Neuronal stem cell (in vitro differentiated cells): ENCODE data around the gene MYO5C.

Experiments used
- DNase-seq: peaks from one replicate; pipeline ENCODE4 v3.0.0-alpha.2; 2013; ENCODE audit warnings: low spot score
- H2AFZ ChIP-seq: one replicate; pipeline ENCODE4 v1.6.1; 2013; ENCODE audit warnings: mild to moderate bottlenecking, low read length, inconsistent platforms
- H2AK5ac ChIP-seq: 2 replicates; pipeline ENCODE4 v1.6.1; 2013; ENCODE audit warnings: low read depth, mild to moderate bottlenecking, inconsistent platforms, low read length, moderate library complexity, mixed read lengths
- H2BK120ac ChIP-seq: 2 replicates; pipeline ENCODE4 v1.6.1; 2013; ENCODE audit warnings: low read depth, mild to moderate bottlenecking, inconsistent platforms, low read length, moderate library complexity, mixed read lengths
- H2BK12ac ChIP-seq: one replicate; pipeline ENCODE4 v1.6.1; 2013; ENCODE audit warnings: low read length, inconsistent platforms
- H2BK15ac ChIP-seq: 2 replicates; pipeline ENCODE4 v1.6.1; 2013; ENCODE audit warnings: mild to moderate bottlenecking, low read length, inconsistent platforms, mixed read lengths
- H2BK5ac ChIP-seq: one replicate; pipeline ENCODE4 v1.6.1; 2013; ENCODE audit warnings: inconsistent platforms, mild to moderate bottlenecking, low read length, moderate library complexity
- H3K14ac ChIP-seq: one replicate; pipeline ENCODE4 v1.6.1; 2013; ENCODE audit warnings: low read length, inconsistent platforms
- H3K18ac ChIP-seq: 2 replicates; pipeline ENCODE4 v1.6.1; 2013; ENCODE audit warnings: low read length, inconsistent platforms
- H3K23ac ChIP-seq: 2 replicates; pipeline ENCODE4 v1.6.1; 2013; ENCODE audit warnings: low read depth, mild to moderate bottlenecking, mixed read lengths, low read length, inconsistent platforms; ENCODE audit not compliant: poor library complexity
- H3K27ac ChIP-seq: replicated peaks from 3 replicates; pipeline ENCODE4 v1.5.1; 2013; ENCODE audit warnings: low read length, inconsistent platforms
- H3K27me3 ChIP-seq, 3 experiments: 2 replicates each; pipeline ENCODE4 v1.6.1; 2013; ENCODE audit warnings: low read length in 3 of 3, mild to moderate bottlenecking in 2 of 3, inconsistent platforms in 1 of 3, low read depth in 1 of 3, mixed read lengths in 1 of 3, moderate library complexity in 1 of 3; ENCODE audit not compliant: control insufficient read depth in 3 of 3, insufficient read depth in 3 of 3
- H3K36me3 ChIP-seq, 2 donors: replicated peaks in 1 of 2; 2 replicates each; pipeline ENCODE4 v1.6.1; 2013; ENCODE audit warnings: low read length in 2 of 2; ENCODE audit not compliant: control insufficient read depth in 2 of 2, insufficient read depth in 2 of 2
- H3K4ac ChIP-seq: 2 replicates; pipeline ENCODE4 v1.6.1; 2013; ENCODE audit warnings: inconsistent platforms, mild to moderate bottlenecking, low read length, moderate library complexity
- H3K4me1 ChIP-seq, 2 donors: 1 replicate in 1 of 2; 2 replicates in 1 of 2; pipeline ENCODE4 v1.6.1; 2013; ENCODE audit warnings: low read length in 2 of 2, low read depth in 1 of 2; ENCODE audit not compliant: control insufficient read depth in 2 of 2, insufficient read depth in 1 of 2
- H3K4me2 ChIP-seq: one replicate; pipeline ENCODE4 v1.6.1; 2013; ENCODE audit warnings: mild to moderate bottlenecking, low read length, inconsistent platforms; ENCODE audit not compliant: insufficient read depth, poor library complexity, severe bottlenecking
- H3K4me3 ChIP-seq, 2 donors: 2 replicates each; pipeline ENCODE4 v1.5.1; 2013; ENCODE audit warnings: low read length in 2 of 2, mild to moderate bottlenecking in 2 of 2, inconsistent platforms in 1 of 2, moderate library complexity in 1 of 2
- H3K79me1 ChIP-seq: one replicate; pipeline ENCODE4 v1.6.1; 2013; ENCODE audit warnings: low read depth, mild to moderate bottlenecking, inconsistent platforms, low read length, moderate library complexity
- H3K9ac ChIP-seq: one replicate; pipeline ENCODE4 v1.6.1; 2013; ENCODE audit warnings: mild to moderate bottlenecking, low read depth, low read length, inconsistent platforms; ENCODE audit not compliant: poor library complexity
- H3K9me3 ChIP-seq, 2 donors: replicated peaks in 1 of 2; 2 replicates each; pipeline versions ENCODE3 to v1.6.1; 2013; ENCODE audit warnings: low read length in 2 of 2, mild to moderate bottlenecking in 2 of 2, inconsistent platforms in 1 of 2, low read depth in 1 of 2, mixed read lengths in 1 of 2, moderate library complexity in 1 of 2; ENCODE audit not compliant: control insufficient read depth in 2 of 2, insufficient read depth in 1 of 2
- H4K8ac ChIP-seq: one replicate; pipeline ENCODE4 v1.6.1; 2013; ENCODE audit warnings: low read depth, mild to moderate bottlenecking, inconsistent platforms, low read length, moderate library complexity
- H4K91ac ChIP-seq: one replicate; pipeline ENCODE4 v1.6.1; 2013; ENCODE audit warnings: low read length, low read depth, mild to moderate bottlenecking, inconsistent platforms; ENCODE audit not compliant: poor library complexity
- WGBS, 2 donors: extraction: QIAGEN DNeasy Blood & Tissue Kit; methylation state at CpG; one replicate each; pipeline ENCODE4 v1.1.7; 2013; ENCODE audit warnings: missing lambda C conversion rate in 2 of 2, mixed read lengths in 1 of 2; ENCODE audit not compliant: insufficient read length in 2 of 2, insufficient replicate concordance in 1 of 2; ENCODE audit errors: extremely low coverage in 2 of 2; 5-methylcytosine and 5-hydroxymethylcytosine counted together

MYO5C gene

DNA sequence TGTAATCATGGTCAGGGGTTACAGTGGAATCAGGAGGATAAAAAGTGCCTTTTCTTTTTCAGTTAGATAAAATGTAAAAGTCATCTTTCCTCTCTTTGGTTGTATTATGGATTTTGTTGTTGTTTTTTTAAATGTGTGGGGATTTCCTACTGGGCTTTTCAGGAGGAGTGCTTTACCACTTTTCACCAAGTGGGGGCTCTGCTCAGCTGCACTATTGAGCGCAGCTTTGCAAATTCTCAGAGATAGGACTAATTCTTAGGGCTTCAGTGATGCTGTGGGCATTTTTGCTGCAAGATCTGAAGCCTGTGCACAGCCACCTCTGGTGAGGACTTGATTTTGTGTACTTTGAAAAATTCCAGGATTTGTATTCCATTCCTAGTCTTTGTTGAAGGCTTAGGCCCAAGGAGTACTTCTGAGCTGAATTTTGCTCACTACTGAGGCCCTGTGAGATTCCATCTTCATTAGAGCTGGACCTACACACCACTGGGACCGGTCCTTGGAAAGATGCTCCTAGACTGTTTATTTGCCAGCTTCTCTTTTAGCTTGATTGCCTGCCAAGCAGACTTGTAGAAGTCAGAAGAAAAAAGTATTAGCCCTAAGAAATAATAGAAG lies 111.9 kb downstream of the MYO5C start:
- no peak overlapping the region for H3K18ac ChIP-seq
- H4K8ac ChIP-seq: no peak overlapping the region
- no peak overlapping the region for H2BK12ac ChIP-seq
- H3K9me3 ChIP-seq: no peaks in the 10 kb centered on the region
- no peaks in the 10 kb centered on the region for H3K79me1 ChIP-seq
- peaks cover 2 to 12% of the 10 kb centered on the region in 2 donors for H3K4me1 ChIP-seq
- no peak overlapping the region for H2AK5ac ChIP-seq
- no peak overlapping the region for H3K9ac ChIP-seq
- H3K36me3 ChIP-seq: no peaks in the 10 kb centered on the region
- H3K27ac ChIP-seq: no peak overlapping the region
- no CpG with 5 or more reads among the region's 2 CpGs for WGBS, 2 donors
- peak; percentile 35 for DNase-seq
- no peak overlapping the region for H3K14ac ChIP-seq
- peaks cover 0 to 21% (median 14%) of the 10 kb centered on the region in 3 experiments for H3K27me3 ChIP-seq
- H4K91ac ChIP-seq: no peak overlapping the region
- no peak overlapping the region for H2BK5ac ChIP-seq
- H2AFZ ChIP-seq: no peak overlapping the region
- H3K4me2 ChIP-seq: no peak overlapping the region
- H2BK120ac ChIP-seq: no peak overlapping the region
- no peak overlapping the region for H3K23ac ChIP-seq
- H2BK15ac ChIP-seq: no peak overlapping the region
- no peak overlapping the region for H3K4ac ChIP-seq
- no peak overlapping the region for H3K4me3 ChIP-seq

DNA sequence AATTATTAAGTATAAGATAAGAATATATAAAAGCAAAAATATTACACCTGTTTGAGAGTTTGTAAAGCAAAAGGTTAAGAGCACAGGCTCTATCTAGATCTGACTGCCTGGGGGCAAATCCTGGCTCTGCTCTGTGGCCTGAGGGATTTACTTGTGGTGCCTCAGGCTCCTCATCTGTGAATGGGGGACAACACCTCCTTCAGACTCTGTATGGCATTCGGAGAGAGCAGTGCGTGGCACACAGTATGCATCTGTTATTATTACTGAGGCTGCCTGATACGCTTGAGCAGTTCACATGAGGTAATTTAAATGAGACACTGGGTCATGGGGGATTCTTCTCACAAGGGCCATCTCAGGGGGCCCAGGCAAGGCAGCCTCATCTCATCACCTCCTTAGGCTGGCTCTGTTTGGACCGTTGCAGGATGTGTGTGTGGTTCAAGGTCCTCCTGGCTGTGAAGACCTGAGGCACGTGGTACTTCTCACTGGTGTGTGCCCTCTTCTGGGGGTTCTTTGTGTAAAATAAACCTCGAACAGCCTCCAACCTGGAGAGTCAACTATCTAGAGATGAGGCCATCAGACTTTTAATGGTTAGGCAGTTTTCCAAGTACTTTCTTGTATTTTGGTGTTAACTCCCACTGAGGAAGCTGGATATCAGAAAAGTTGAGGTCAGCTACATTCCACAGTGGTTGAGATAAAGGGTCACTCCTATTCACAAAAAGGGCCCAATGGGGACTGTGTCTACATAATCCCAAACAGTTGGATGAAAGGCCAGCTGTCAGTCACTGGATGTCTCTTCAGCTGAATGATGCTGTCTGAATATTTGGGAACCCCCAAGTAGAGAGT lies 113.4 kb downstream of the MYO5C start:
- Histone ChIP-seq H3K23ac (no peak overlapping the region), H4K91ac (no peak overlapping the region), H2BK120ac (no peak overlapping the region), H3K27me3 (peaks cover 0 to 21% (median 14%) of the 10 kb centered on the region in 3 experiments), H3K36me3 (no peaks in the 10 kb centered on the region), H3K4me3 (no peak overlapping the region), H2AK5ac (no peak overlapping the region), H3K79me1 (no peaks in the 10 kb centered on the region), H3K27ac (no peak overlapping the region), H2BK5ac (no peak overlapping the region), H3K4me2 (no peak overlapping the region), H3K4ac (no peak overlapping the region), H3K14ac (no peak overlapping the region), H2AFZ (no peak overlapping the region), H2BK15ac (no peak overlapping the region), H3K9ac (no peak overlapping the region), H3K18ac (no peak overlapping the region), H4K8ac (no peak overlapping the region), H2BK12ac (no peak overlapping the region), H3K4me1 (peaks cover 4 to 13% of the 10 kb centered on the region in 2 donors), H3K9me3 (no peaks in the 10 kb centered on the region)
- DNase-seq: no peak
- no CpG with 5 or more reads among the region's 6 CpGs for WGBS, 2 donors

DNA sequence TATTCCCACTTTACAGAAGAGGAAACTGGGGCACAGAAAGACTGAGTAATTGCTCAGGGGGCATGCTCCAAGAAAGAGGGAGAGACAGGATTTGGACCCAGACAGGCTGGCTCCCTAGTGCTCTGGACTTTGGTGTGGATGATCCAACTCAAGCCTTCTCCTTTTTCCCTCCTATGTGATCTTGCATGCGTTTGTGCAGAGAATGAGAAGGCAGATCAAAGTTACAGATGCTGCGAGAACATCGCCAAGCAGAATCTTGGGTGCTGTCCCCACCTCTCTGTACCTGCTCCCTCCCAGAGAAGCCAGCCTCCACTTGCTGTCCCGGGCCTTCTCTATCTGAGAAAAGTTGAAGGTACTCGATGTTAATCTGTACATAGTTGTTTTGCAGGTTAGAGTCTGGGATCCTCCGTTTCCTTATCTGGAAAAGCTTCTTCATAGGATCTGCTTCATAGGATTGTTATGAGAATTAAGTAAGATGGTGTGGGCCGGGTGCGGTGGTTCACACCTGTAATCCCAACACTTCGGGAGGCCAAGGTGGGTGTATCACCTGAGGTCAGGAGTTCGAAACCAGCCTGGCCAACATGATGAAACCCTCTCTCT lies 114.7 kb downstream of the MYO5C start:
- Histone ChIP-seq H3K79me1 (no peaks in the 10 kb centered on the region), H3K4me3 (peak overlapping the region in 1 of 2 donors; percentile 93), H3K18ac (no peak overlapping the region), H3K4ac (no peak overlapping the region), H2BK120ac (no peak overlapping the region), H2AK5ac (no peak overlapping the region), H2BK5ac (no peak overlapping the region), H2AFZ (peak overlapping the region; percentile 100), H3K9me3 (no peaks in the 10 kb centered on the region), H3K23ac (no peak overlapping the region), H2BK12ac (no peak overlapping the region), H4K91ac (no peak overlapping the region), H3K36me3 (no peaks in the 10 kb centered on the region), H3K9ac (no peak overlapping the region), H4K8ac (no peak overlapping the region), H3K14ac (no peak overlapping the region), H3K4me1 (peaks cover 4 to 13% of the 10 kb centered on the region in 2 donors), H3K27ac (no peak overlapping the region), H3K4me2 (no peak overlapping the region), H2BK15ac (no peak overlapping the region), H3K27me3 (peaks cover 0 to 21% (median 14%) of the 10 kb centered on the region in 3 experiments)
- no peak for DNase-seq
- no CpG with 5 or more reads among the region's 10 CpGs for WGBS, 2 donors
